Tibial nerve (tissue), 3 donors: ENCODE data around the gene DTX4.

Source experiments
- CTCF ChIP-seq, 5 experiments: fragments of 200-600 bp in 3 of 5; fragments of 450-650 bp in 2 of 5; sonication (generic) in 3 of 5; IDR thresholded peaks; one replicate each; pipeline ENCODE4 v1.5.1; 2016 to 2019; ENCODE audit warnings: antibody characterized with exemption in 5 of 5, mild to moderate bottlenecking in 3 of 5, moderate library complexity in 2 of 5
- POLR2A ChIP-seq, 2 donors: fragments of 450-650 bp; IDR thresholded peaks; one replicate each; pipeline ENCODE4 v1.6.1; 2017; ENCODE audit warnings: antibody characterized with exemption in 2 of 2, mild to moderate bottlenecking in 2 of 2, moderate library complexity in 2 of 2

- no peak for TF ChIP-seq CTCF (IDR thresholded peaks at IDR 0.05)
- TF ChIP-seq POLR2A (IDR thresholded peaks at IDR 0.05) = no peak
Measured at GRCh38 chr11:59176330-59176729, 4.4 kb downstream of the DTX4 start.
